ENCODE data around the gene TOMM20. TPM values are rescaled to one million over a fixed set of nuclear protein-coding genes. Genes with fewer than 3 reads are reported as not detected.

The TOMM20 gene
- total and polyA plus RNA-seq, 2 experiments from 2014 or later, result 138 to 159 TPM

DNA sequence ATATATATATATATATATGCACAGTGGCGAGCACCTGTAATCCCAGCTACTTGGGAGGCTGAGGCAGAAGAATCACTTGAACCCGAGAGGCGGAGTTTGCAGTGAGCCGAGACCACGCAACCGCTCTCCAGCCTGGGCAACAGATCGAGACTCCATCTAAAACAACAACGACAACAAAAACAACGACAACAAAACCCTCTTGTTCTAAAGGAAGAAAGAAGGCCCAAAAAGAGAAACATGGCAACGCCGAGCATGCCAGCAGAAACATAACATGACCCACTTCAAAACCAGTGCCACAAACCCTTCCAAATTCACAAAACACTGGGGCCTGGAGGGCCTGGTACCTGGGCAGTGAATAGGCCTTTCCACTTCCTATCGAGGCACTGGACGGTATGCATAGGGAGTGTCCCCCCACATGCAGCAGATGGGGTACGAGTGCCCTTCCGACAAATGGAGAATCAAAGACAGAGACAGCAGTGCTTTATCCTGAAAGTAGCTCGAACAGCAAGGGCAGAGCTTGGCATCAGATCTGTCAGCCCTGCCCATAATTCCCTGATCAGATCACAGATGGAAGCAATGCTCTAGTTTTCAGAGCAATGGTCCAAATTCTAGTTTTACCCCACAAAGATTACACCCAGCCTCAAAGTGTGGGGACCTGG, 52.0 kb downstream of the TOMM20 start:
- no peak overlapping the region for H3K27ac Mint-ChIP-seq

More for the DNA sequence above, 52.0 kb downstream of the TOMM20 start:
- Mint-ChIP-seq H3K36me3 (ENCODE audit: low read depth) (no peaks in the 10 kb centered on the region), H3K27me3 (ENCODE audit: insufficient read depth, low read depth, poor library complexity) (peaks cover under 1% of the 10 kb centered on the region), H3K4me1 (peaks cover 7% of the 10 kb centered on the region; the same call in 1 of the 3 replicates), H3K4me3 (no peak overlapping the region), H3K9me3 (no peaks in the 10 kb centered on the region)
- TF ChIP-seq ZNF114 (CRISPR knock-in tag; IDR thresholded peaks at IDR 0.05) (no peak), ZNF331 (CRISPR knock-in tag; IDR thresholded peaks at IDR 0.05; ENCODE audit: low read depth) (no peak), POLR2AphosphoS5 (IDR thresholded peaks at IDR 0.05; ENCODE audit: low read depth) (no peak), EZH2 (IDR thresholded peaks at IDR 0.05; ENCODE audit: low read depth, unreplicated experiment) (no peak), CTCF (conservative IDR thresholded peaks at IDR 0.05; ENCODE audit: low read depth in 2 of 2) (no peak), CREB1 (CRISPR knock-in tag; IDR thresholded peaks at IDR 0.05; ENCODE audit: low read depth) (no peak), STAT1 (IDR thresholded peaks at IDR 0.05; ENCODE audit: unreplicated experiment) (no peak), ZNF462 (CRISPR knock-in tag; IDR thresholded peaks at IDR 0.05) (no peak), JUNB (IDR thresholded peaks at IDR 0.05; ENCODE audit: unreplicated experiment) (no peak), NANOG (IDR thresholded peaks at IDR 0.05; ENCODE audit: borderline replicate concordance) (no peak), EZH2phosphoT487 (IDR thresholded peaks at IDR 0.05; ENCODE audit: unreplicated experiment) (no peak)
- TF ChIP-seq, protein P1, sequence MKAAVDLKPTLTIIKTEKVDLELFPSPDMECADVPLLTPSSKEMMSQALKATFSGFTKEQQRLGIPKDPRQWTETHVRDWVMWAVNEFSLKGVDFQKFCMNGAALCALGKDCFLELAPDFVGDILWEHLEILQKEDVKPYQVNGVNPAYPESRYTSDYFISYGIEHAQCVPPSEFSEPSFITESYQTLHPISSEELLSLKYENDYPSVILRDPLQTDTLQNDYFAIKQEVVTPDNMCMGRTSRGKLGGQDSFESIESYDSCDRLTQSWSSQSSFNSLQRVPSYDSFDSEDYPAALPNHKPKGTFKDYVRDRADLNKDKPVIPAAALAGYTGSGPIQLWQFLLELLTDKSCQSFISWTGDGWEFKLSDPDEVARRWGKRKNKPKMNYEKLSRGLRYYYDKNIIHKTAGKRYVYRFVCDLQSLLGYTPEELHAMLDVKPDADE (IDR thresholded peaks at IDR 0.05), result no peak
- TF ChIP-seq, protein P2, sequence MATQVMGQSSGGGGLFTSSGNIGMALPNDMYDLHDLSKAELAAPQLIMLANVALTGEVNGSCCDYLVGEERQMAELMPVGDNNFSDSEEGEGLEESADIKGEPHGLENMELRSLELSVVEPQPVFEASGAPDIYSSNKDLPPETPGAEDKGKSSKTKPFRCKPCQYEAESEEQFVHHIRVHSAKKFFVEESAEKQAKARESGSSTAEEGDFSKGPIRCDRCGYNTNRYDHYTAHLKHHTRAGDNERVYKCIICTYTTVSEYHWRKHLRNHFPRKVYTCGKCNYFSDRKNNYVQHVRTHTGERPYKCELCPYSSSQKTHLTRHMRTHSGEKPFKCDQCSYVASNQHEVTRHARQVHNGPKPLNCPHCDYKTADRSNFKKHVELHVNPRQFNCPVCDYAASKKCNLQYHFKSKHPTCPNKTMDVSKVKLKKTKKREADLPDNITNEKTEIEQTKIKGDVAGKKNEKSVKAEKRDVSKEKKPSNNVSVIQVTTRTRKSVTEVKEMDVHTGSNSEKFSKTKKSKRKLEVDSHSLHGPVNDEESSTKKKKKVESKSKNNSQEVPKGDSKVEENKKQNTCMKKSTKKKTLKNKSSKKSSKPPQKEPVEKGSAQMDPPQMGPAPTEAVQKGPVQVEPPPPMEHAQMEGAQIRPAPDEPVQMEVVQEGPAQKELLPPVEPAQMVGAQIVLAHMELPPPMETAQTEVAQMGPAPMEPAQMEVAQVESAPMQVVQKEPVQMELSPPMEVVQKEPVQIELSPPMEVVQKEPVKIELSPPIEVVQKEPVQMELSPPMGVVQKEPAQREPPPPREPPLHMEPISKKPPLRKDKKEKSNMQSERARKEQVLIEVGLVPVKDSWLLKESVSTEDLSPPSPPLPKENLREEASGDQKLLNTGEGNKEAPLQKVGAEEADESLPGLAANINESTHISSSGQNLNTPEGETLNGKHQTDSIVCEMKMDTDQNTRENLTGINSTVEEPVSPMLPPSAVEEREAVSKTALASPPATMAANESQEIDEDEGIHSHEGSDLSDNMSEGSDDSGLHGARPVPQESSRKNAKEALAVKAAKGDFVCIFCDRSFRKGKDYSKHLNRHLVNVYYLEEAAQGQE (IDR thresholded peaks at IDR 0.05; ENCODE audit: unreplicated experiment), result no peak
- no peaks in the 10 kb centered on the region for H3K9me2 ChIP-seq (ENCODE audit: insufficient read depth)
- no peak overlapping the region for H3K4me3 ChIP-seq
- H4K20me1 ChIP-seq (replicated peaks; ENCODE audit: insufficient read depth), result no peaks in the 10 kb centered on the region
- no peaks in the 10 kb centered on the region for H3K36me3 ChIP-seq (ENCODE audit: insufficient read depth)
- DNase-seq (ENCODE audit: low spot score) (no peak), ATAC-seq (no peak)
- H3K27me3 ChIP-seq (ENCODE audit: insufficient read depth), result no peaks in the 10 kb centered on the region
- no peaks in the 10 kb centered on the region for H3K79me2 ChIP-seq (replicated peaks; ENCODE audit: insufficient read depth)
- H2AFZ ChIP-seq, result no peak overlapping the region
- no peak overlapping the region for H3K27ac ChIP-seq (ENCODE audit: low read depth)
- peaks cover 14% of the 10 kb centered on the region for H3F3A ChIP-seq (replicated peaks; ENCODE audit: low read depth)
- H3K4me2 ChIP-seq, result no peak overlapping the region
- H3K4me1 ChIP-seq (ENCODE audit: insufficient read depth), result no peaks in the 10 kb centered on the region
